SJSA1 (cell line): ENCODE data around the gene KHDC4. TPM values are rescaled to one million over a fixed set of nuclear protein-coding genes. Genes with fewer than 3 reads are reported as not detected.
"Not testable (repeated sequence)": the region's sequence is repeated elsewhere in the genome, so short reads cannot be mapped to it uniquely, and the experiment has no call there.

Source experiments
- DNase-seq, 2 experiments: peaks; one replicate each; pipeline ENCODE4 v3.0.0-alpha.2; 2015 to 2020; ENCODE audit warnings: low spot score in 2 of 2, low read depth in 1 of 2
- H3K27ac ChIP-seq: fragments of 250-450 bp; sonication (Bioruptor Pico); 2 replicates; pipeline ENCODE4 v1.5.1; 2020; ENCODE audit warnings: mild to moderate bottlenecking, moderate library complexity
- H3K27me3 ChIP-seq: fragments of 250-450 bp; sonication (Bioruptor Pico); replicated peaks from 2 replicates; pipeline ENCODE4 v1.5.1; 2020; ENCODE audit warnings: mild to moderate bottlenecking, moderate library complexity
- H3K36me3 ChIP-seq: fragments of 250-450 bp; sonication (Bioruptor Pico); 2 replicates; pipeline ENCODE4 v1.5.1; 2020; ENCODE audit warnings: mild to moderate bottlenecking
- H3K4me1 ChIP-seq: fragments of 250-450 bp; sonication (Bioruptor Pico); replicated peaks from 2 replicates; pipeline ENCODE4 v1.6.1; 2021; ENCODE audit warnings: mild to moderate bottlenecking
- H3K4me3 ChIP-seq: fragments of 250-450 bp; sonication (Bioruptor Pico); 2 replicates; pipeline ENCODE4 v1.5.1; 2020; ENCODE audit warnings: mild to moderate bottlenecking
- H3K9me3 ChIP-seq: fragments of 250-450 bp; sonication (Bioruptor Pico); replicated peaks from 2 replicates; pipeline ENCODE4 v1.5.1; 2020; ENCODE audit warnings: mild to moderate bottlenecking
- total RNA-seq: library from RNA; depleted of rRNA; stranded (reverse); fragments of >200 nt; shearing (Covaris generic); gene quantifications from 2 replicates; pipeline ENCODE4 v1.2.3, GENCODE V29; 2014

Gene KHDC4
- total RNA-seq, 1 experiment from 2014 or later, result 31.5 TPM

DNA sequence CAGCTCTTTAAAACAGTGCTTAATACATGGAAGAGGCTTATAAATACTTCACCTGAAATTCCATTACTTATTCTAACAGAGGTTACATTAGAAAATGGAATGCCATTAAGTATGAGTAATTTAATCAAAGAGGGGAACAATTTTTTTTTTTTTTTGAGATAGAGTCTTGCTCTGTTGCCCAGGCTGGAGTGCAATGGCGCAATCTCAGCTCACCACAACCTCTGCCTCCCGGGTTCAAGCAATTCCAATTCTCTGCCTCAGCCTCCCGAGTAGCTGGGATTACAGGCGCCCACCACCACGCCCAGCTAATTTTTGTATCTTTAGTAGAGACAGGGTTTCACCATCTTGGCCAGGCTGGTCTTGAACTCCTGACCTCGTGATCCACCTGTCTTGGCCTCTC is 38.6 kb downstream of the KHDC4 start:
- Histone ChIP-seq H3K4me1 (peaks cover 27% of the 10 kb centered on the region), H3K36me3 (peaks cover 36% of the 10 kb centered on the region)
- not testable (repeated sequence) for H3K4me3 ChIP-seq, DNase-seq, H3K27ac ChIP-seq, H3K9me3 ChIP-seq, H3K27me3 ChIP-seq

DNA sequence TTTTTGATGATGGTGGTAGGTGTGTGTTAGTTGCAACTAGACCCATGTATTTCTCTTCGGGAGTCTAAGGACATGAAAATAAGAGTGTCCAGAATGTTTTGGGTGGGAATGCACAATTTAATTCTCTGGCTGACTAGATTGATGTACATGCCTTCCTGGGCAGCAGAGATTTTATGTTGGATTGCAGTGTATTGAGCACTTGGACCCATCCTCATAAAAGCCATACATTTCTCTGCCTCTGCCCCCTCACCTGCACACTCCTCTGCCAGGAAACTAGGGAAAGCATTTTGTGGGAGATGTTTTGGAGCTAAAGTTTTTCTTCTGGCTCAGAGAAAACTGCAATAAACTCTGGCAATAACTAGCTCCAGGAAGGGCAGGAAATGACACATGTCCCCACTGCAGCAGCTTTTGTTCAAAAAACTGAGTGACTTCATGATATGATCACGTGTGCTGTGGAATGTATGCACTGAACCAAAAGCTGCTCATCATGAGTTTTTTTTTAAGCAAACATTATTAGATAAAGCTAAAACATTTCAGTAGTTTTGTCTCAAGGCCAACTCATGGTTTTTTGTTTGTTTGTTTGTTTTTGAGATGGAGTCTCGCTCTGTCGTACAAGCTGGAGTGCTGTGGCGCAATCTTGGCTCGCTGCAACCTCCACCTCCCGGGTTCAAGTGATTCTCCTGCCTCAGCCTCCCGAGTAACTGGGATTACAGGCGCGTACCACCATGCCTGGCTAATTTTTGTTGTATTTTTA is 40.6 kb downstream of the KHDC4 start:
- Histone ChIP-seq H3K4me3 (peak overlapping the region; percentile 4), H3K9me3 (no peaks in the 10 kb centered on the region)

DNA sequence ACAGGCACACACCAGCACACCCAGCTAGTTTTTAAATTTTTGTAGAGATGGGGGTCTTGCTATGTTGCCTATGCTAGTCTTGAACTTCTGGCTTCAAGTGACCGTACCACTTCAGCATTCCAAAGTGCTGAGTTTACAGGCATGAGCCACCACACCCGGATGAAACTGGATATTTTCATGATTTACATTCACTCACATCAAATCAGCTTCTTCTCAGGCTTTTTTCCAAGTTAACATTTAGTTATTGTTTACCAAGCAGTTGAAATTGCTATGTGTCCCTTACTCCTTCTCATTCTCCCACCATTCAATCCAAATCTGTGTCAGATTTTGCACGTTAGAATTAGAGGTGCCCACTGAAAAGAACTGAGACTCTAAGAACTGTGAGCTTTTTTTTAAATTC is 41.4 kb downstream of the KHDC4 start:
- peak overlapping the region; percentile 99 for H3K27ac ChIP-seq
- peaks cover 27% of the 10 kb centered on the region for H3K4me1 ChIP-seq
- H3K9me3 ChIP-seq, result no peaks in the 10 kb centered on the region
- no peak overlapping the region for H3K4me3 ChIP-seq
- peak; percentile 70 to 82 for DNase-seq
- peaks cover 11% of the 10 kb centered on the region for H3K36me3 ChIP-seq
- H3K27me3 ChIP-seq, result no peaks in the 10 kb centered on the region

More for the DNA sequence above, 40.6 kb downstream of the KHDC4 start:
- Histone ChIP-seq H3K27me3 (no peaks in the 10 kb centered on the region), H3K4me1 (peaks cover 27% of the 10 kb centered on the region), H3K36me3 (peaks cover 16% of the 10 kb centered on the region), H3K27ac (peak overlapping the region; percentile 99)
- DNase-seq, result peak; percentile 80 to 88

DNA sequence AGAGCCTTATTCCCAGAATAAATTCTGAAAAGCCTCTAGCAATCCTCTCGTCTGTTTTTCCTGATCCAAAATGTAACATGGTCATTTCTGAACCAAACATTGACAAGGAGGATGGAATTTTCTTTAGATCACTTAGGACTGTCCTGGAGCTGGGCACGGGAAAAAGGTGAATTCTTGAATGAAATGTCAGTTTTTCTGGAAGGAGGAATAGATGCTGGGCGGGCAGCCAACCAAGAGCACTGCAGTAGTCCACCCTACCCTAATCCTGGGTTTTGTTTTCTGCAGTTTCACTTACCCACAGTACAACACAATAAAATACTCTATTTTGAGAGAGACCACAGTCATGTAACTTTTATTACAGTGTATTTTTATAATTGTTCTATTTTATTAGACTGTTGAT is 44.0 kb downstream of the KHDC4 start:
- no peak overlapping the region for H3K27ac ChIP-seq

DNA sequence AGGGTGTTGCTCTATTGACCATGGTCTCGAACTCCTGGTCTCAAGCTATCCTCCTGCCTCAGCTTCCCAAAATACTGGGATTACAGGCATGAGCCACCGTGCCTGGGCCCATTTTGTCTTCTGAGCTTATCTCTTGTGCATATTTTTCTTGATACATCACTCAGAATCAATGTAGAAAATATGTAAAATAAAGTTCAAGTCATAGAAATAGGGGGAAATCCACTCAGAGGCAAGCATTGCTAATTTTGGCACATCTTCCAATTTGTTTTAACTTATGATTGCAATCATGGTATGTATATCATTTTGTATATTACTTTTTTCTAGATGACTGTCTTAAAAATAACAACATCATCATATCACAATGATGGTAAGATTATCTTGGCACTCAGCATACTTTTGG is 44.6 kb downstream of the KHDC4 start:
- peaks cover 27% of the 10 kb centered on the region for H3K4me1 ChIP-seq
- no peaks in the 10 kb centered on the region for H3K27me3 ChIP-seq
- H3K36me3 ChIP-seq, result no peaks in the 10 kb centered on the region
- H3K27ac ChIP-seq, result no peak overlapping the region
- DNase-seq, result no peak
- no peaks in the 10 kb centered on the region for H3K9me3 ChIP-seq
- no peak overlapping the region for H3K4me3 ChIP-seq

More for the DNA sequence above, 44.0 kb downstream of the KHDC4 start:
- Histone ChIP-seq H3K4me3 (no peak overlapping the region), H3K4me1 (peaks cover 27% of the 10 kb centered on the region), H3K36me3 (no peaks in the 10 kb centered on the region), H3K27me3 (no peaks in the 10 kb centered on the region), H3K9me3 (no peaks in the 10 kb centered on the region)
- no peak for DNase-seq

DNA sequence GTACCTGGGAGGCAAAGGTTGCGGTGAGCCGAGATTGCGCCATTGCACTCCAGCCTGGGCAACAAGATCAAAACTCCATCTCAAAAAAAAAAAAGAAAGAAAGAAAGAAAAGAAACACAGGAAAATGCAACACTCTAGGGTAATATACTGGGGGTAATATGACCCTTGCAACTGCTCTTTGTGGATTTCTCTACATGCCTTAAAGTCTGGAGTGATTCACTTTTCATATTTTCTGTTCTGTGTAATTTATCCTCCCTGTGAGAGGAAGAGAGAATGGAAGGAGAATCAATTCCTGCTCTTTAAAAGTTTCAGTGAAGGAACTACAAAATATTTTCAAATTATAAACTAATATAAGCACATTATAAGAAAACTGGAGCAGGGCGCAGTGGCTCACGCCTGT is 45.7 kb downstream of the KHDC4 start:
- no peaks in the 10 kb centered on the region for H3K27me3 ChIP-seq
- H3K4me1 ChIP-seq, result peaks cover 16% of the 10 kb centered on the region
- no peak overlapping the region for H3K4me3 ChIP-seq
- H3K36me3 ChIP-seq, result no peaks in the 10 kb centered on the region
- no peaks in the 10 kb centered on the region for H3K9me3 ChIP-seq
- DNase-seq, result no peak
- no peak overlapping the region for H3K27ac ChIP-seq

DNA sequence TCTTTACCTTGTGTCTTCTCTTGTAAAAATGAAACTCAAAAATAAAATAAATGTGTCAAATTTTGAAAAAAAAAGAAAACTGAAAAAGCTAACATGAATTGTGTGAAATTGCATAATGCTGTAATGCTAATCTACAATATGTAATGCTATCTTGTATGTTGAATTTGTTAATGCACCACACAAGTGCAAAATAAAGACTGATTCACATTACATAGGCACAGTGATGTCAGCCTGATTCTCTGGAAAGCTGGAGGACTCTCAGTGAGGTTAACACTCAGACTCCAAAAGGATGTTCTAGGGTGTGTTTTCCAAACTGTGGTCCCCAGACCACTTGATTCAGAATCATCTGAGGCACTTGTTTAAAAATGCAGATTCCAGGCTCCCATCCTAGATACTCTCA is 49.2 kb downstream of the KHDC4 start:
- Histone ChIP-seq H3K4me1 (no peaks in the 10 kb centered on the region), H3K9me3 (no peaks in the 10 kb centered on the region), H3K4me3 (no peak overlapping the region), H3K27ac (no peak overlapping the region), H3K27me3 (no peaks in the 10 kb centered on the region), H3K36me3 (no peaks in the 10 kb centered on the region)
- no peak for DNase-seq

DNA sequence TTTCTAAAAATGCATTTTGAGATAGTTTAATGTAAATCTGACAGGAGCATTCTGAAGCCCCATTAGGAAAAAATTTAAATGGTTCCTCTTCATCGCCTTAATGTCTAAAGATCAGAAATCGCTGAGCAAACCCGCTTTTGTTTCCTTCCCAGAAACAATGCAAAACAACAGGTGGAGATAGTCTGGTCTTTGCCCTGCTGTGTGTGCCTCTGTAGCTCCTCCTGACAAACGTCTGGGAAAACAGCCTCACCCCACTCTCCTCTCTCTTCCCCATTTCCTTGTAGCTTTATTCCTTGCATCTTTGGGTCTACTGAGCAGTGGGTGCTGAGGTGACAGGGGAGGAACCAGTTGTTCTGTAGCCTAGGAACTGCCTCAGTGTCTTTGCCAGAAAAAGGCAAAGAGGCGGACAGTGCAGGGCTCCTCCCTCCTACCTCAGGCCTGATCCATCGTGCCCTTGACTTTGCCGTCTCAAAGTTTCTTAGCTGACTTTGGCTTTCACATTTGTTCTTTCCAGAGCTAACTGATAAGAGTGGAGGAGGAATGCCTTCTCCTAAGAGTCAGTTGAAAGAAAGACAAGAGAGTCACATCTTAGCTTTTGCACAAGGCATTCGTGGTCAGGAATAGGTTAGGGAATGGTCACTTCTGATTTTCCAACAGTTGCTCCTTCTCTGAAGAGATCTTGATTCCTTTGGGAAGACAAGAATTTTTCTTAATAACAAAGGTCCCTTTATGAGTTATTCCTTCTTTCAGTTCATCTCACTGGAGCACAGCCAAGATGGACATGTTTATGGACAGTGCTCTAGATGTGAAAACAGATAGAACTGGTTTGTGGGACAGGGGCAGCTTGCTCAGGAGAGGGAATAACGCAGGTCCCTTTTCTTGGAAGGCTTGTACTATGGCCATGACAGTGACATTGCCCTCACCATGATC is 49.9 kb downstream of the KHDC4 start:
- DNase-seq, result no peak
- Histone ChIP-seq H3K4me1 (no peaks in the 10 kb centered on the region), H3K27me3 (no peaks in the 10 kb centered on the region), H3K4me3 (no peak overlapping the region), H3K27ac (no peak overlapping the region), H3K36me3 (no peaks in the 10 kb centered on the region), H3K9me3 (no peaks in the 10 kb centered on the region)

DNA sequence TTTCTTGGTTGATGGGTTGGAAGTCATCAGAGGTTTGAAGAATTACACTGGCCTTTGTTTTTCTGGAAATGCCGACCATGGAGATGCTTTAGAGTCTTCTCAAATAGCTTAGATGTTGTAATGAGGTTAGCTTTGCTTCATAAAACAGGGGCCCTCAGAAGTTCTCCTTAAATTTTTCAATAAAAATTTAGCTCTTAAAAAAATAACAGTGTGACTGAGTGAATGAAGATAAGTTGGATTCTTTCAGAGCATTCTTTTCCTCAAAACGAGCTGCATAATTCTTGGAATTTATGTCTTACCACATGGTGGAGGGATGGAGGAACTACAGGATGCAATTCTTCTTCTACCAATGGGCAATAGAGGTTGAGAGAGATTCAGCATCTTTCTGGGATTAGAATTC is 51.4 kb downstream of the KHDC4 start:
- Histone ChIP-seq H3K27ac (no peak overlapping the region), H3K9me3 (no peaks in the 10 kb centered on the region), H3K4me3 (no peak overlapping the region), H3K36me3 (no peaks in the 10 kb centered on the region), H3K27me3 (no peaks in the 10 kb centered on the region), H3K4me1 (no peaks in the 10 kb centered on the region)
- DNase-seq, result no peak

DNA sequence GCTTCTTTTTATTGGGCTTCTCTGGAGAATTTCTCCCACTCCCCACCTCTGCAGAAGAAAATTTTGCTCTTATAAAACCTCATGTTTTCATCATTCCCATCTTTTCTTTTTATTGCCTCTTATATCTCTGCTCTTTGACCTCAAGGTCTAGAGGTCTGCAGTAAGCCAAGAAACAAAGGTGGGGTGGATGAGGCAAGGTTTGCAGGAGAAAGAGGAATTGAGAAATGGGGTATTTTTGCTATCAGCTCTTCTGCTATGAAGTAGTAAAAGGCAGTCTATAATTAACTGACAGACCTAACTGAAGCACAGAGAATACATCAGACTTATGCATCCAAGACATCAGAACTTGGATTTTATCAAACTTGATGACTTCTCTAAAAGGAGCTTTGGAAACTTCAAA is 52.0 kb downstream of the KHDC4 start:
- H3K36me3 ChIP-seq, result no peaks in the 10 kb centered on the region
- H3K4me1 ChIP-seq, result no peaks in the 10 kb centered on the region
- H3K27me3 ChIP-seq, result no peaks in the 10 kb centered on the region
- H3K27ac ChIP-seq, result no peak overlapping the region
- H3K9me3 ChIP-seq, result no peaks in the 10 kb centered on the region
- no peak for DNase-seq
- no peak overlapping the region for H3K4me3 ChIP-seq

DNA sequence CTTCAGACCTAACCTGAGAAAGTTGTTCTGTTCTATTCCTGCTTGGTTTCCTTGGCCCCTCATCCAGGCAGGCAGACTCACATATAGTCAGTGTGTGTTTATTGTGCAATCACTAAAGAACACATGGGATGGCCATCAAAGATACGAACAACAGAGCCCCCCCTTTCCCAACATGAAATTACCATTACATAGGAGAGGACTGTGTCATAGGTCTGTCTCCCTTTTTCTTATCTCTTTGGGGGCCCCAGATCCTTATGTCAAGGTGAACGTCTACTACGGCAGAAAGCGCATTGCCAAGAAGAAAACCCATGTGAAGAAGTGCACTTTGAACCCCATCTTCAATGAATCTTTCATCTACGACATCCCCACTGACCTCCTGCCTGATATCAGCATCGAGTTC is 53.3 kb downstream of the KHDC4 start:
- Histone ChIP-seq H3K27me3 (no peaks in the 10 kb centered on the region), H3K36me3 (no peaks in the 10 kb centered on the region), H3K27ac (no peak overlapping the region), H3K4me3 (no peak overlapping the region), H3K9me3 (no peaks in the 10 kb centered on the region), H3K4me1 (no peaks in the 10 kb centered on the region)
- no peak for DNase-seq

DNA sequence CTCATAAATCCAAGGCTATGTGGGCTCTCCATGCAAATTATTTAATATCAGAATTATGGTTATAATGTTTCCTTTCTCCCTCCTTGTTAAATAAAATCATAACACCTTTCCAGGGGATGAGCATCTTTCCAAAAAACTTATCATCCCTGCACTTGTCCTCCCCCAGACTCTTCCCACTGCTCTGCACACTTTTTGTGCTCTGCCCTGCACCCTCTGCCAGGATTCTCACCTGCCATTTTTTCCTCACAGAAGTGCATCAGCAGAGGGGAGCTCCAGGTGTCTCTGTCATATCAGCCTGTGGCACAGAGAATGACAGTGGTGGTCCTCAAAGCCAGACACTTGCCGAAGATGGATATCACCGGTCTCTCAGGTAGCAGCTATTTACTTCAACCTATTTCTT is 54.0 kb downstream of the KHDC4 start:
- H3K27ac ChIP-seq, result no peak overlapping the region
- H3K36me3 ChIP-seq, result no peaks in the 10 kb centered on the region
- H3K4me3 ChIP-seq, result no peak overlapping the region
- no peak for DNase-seq
- H3K27me3 ChIP-seq, result no peaks in the 10 kb centered on the region
- no peaks in the 10 kb centered on the region for H3K4me1 ChIP-seq
- H3K9me3 ChIP-seq, result no peaks in the 10 kb centered on the region

DNA sequence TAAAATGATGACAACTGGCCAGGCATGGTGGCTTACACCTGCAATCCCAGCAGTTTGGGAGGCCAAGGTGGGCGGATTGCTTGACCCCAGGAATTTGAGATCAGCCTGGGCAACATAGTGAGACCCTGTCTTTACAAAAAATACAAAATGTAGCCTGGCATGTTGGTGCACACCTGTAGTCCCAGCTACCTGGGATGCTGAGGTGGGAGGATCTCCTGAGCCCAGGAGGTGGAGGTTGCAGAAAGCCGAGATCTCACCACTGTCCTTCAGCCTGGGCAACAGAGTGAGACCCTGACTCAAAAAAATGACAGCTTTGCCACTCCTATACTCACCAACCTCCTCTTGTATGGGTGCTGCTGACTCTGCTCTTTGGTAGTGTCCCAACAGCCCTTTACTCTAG is 56.3 kb downstream of the KHDC4 start:
- Histone ChIP-seq H3K27ac (no peak overlapping the region), H3K27me3 (no peaks in the 10 kb centered on the region), H3K4me1 (no peaks in the 10 kb centered on the region), H3K4me3 (no peak overlapping the region), H3K9me3 (no peaks in the 10 kb centered on the region), H3K36me3 (no peaks in the 10 kb centered on the region)
- no peak for DNase-seq

DNA sequence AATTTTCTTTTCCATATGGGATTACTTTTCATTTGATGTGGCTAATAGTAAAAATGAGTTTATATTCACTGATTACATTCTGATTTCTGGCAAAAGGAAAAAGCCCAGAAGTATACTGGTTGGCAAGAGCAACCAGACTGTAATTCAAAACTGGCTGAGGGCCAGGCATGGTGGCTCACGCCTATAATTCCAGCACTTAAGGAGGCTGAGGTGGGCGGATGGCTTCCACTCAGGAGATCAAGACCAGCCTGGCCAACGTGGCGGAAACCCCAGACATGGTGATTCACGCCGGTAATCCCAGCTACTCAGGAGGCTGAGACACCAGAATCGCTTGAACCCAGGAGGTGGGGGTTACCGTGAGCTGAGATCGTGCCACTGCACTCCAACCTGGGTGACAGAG is 60.4 kb downstream of the KHDC4 start:
- Histone ChIP-seq H3K36me3 (no peaks in the 10 kb centered on the region), H3K4me1 (no peaks in the 10 kb centered on the region), H3K4me3 (no peak overlapping the region), H3K27me3 (no peaks in the 10 kb centered on the region), H3K9me3 (no peaks in the 10 kb centered on the region), H3K27ac (no peak overlapping the region)
- DNase-seq, result no peak
